Stimulated activated memory B cell treated with anti-CD40 and anti-IgM and Interleukin-4, amounts not matched to agents 10 μg/mL and 1 μg/mL and 100 μg/mL, for 72 hours (primary cell): ENCODE measurements around the gene AMOTL1.
A peak's percentile ranks its signal among the peaks of the same experiment; 100 is the strongest.

ENCODE experiments used
- ATAC-seq: fragments of 150-1000 bp; cut with Tn5 transposase; 2 replicates; pipeline ENCODE4 v1.10.0; 2021
- H3K27ac Mint-ChIP-seq: one replicate; pipeline ENCODE4 v1.8.0; 2022; ENCODE audit warnings: mild to moderate bottlenecking, mixed read lengths
- H3K27me3 Mint-ChIP-seq: one replicate; pipeline ENCODE4 v1.8.0; 2022; ENCODE audit warnings: mixed read lengths
- H3K36me3 Mint-ChIP-seq: one replicate; pipeline ENCODE4 v1.8.0; 2022; ENCODE audit warnings: mixed read lengths
- H3K4me1 Mint-ChIP-seq: one replicate; pipeline ENCODE4 v1.8.0; 2022; ENCODE audit warnings: mixed read lengths
- H3K4me3 Mint-ChIP-seq: one replicate; pipeline ENCODE4 v1.8.0; 2022; ENCODE audit warnings: mild to moderate bottlenecking, moderate library complexity, mixed read lengths
- H3K9me3 Mint-ChIP-seq: one replicate; pipeline ENCODE4 v1.8.0; 2022; ENCODE audit warnings: mixed read lengths

Gene AMOTL1, protein sequence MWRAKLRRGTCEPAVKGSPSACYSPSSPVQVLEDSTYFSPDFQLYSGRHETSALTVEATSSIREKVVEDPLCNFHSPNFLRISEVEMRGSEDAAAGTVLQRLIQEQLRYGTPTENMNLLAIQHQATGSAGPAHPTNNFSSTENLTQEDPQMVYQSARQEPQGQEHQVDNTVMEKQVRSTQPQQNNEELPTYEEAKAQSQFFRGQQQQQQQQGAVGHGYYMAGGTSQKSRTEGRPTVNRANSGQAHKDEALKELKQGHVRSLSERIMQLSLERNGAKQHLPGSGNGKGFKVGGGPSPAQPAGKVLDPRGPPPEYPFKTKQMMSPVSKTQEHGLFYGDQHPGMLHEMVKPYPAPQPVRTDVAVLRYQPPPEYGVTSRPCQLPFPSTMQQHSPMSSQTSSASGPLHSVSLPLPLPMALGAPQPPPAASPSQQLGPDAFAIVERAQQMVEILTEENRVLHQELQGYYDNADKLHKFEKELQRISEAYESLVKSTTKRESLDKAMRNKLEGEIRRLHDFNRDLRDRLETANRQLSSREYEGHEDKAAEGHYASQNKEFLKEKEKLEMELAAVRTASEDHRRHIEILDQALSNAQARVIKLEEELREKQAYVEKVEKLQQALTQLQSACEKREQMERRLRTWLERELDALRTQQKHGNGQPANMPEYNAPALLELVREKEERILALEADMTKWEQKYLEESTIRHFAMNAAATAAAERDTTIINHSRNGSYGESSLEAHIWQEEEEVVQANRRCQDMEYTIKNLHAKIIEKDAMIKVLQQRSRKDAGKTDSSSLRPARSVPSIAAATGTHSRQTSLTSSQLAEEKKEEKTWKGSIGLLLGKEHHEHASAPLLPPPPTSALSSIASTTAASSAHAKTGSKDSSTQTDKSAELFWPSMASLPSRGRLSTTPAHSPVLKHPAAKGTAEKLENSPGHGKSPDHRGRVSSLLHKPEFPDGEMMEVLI

DNA sequence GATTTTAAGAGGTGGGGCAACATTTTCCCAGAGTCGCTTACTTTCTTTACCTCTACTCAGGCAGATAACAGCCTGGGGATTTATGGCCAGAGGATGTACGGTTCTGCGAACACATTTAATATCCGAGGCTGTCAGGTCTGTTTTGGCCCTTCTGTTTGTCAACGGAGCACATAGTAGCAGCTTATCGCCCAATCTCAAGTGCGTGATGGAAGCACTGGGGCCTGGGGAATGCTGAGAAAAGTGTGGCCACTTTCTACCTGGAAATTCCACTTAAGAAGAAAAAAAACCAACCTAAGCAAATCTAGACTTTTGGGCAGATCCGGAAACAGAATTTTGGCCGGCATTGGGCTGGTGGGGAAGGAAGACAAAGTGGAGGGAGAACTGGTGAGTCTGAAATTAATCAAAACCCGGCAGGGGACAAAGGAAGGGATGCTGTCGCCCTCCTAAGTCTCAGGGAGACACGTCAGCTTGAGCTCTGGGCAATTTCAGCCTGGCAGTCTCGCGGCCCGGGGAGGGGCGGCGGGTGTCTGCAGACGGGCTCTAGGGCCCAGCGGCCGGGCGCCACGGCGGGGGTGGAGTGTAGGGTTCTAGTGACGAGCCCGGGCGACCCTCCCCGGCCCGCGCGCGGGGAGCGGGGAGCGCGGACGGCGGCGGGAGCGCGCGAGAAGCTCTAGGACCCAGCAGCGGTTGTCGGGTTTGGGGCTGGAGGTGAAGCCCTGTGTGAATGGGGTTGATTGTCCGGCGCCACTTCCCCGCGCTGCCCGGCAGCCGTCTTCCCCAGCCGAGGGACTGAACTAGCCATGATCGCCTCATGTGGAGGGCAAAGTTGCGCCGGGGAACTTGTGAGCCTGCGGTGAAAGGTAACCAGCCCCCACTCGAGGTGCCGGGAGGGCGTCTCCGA lies at the start of gene AMOTL1:
Gene AMOTL1, plus strand, starts transcription at position 656 of the 901 bp plus-strand sequence. Its CDS starts 156 bp downstream, at position 812.
- Mint-ChIP-seq H3K4me3 (peak within 1 kb of the TSS; percentile 68), H3K27me3 (peaks cover 39% of the 10 kb centered on the region), H3K27ac (no peak within 1 kb of the TSS), H3K36me3 (no peaks in the 10 kb centered on the region), H3K4me1 (peaks cover 12% of the 10 kb centered on the region), H3K9me3 (no peaks in the 10 kb centered on the region)
- ATAC-seq = peak; percentile 52

DNA sequence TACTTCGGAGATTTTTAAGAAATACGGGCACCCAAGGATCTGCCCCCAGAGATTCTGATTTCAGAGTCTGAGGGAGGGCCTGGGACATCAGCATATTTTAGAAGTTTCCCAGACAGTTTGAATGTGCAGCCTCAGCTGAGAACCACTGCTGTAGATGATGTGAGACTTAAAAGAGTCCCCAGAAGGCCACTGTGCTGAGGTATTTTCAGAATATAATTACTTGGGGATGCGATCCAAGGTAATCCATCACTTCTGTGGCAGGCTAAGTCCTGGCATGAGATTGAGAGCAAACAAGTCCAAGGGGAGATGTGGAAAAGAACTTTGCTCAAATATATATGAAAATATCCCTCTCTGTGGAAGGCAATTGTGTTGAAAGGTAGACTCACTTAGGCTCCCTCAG lies 48.3 kb upstream of the AMOTL1 start:
- Mint-ChIP-seq H3K27me3 (peaks cover 45% of the 10 kb centered on the region), H3K27ac (no peak overlapping the region), H3K4me3 (no peak overlapping the region), H3K4me1 (no peaks in the 10 kb centered on the region), H3K36me3 (no peaks in the 10 kb centered on the region), H3K9me3 (no peaks in the 10 kb centered on the region)
- ATAC-seq = no peak

DNA sequence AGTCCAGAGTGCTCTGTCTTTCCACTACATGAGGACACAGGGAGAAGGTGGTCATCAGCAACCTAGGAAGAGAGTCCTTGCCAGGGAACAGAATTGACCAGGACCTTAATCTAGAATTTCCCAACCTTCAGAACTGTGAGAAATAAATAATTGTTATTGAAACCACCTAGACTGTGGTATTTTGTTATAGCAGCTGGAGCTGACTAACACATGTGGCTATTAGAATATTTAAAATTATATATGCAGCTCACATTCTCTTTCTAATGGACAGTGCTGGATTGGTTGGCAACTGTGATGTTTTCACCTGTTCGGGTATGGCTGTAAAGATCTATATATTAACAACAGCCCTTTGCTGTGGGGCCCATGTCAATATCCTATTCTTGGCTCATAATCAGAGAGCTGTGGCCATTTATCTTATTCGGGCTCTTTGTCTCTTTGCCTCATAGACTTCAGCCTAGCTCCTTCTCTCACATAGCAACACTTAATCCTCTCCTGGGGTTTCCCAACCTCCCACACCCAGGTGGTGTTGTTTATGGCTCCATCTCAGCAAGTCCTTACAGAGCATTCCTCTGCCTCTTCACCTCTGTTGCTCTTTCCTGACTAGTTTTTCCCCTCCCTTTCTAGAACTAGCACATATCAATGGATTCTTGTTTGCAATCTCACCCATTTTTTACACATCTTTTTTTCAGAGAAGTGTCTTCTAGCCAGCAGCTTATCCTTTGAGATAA lies 46.4 kb upstream of the AMOTL1 start:
- Mint-ChIP-seq H3K4me3 (no peak overlapping the region), H3K9me3 (no peaks in the 10 kb centered on the region), H3K36me3 (no peaks in the 10 kb centered on the region), H3K4me1 (no peaks in the 10 kb centered on the region), H3K27me3 (peaks cover 28% of the 10 kb centered on the region), H3K27ac (no peak overlapping the region)
- no peak for ATAC-seq

DNA sequence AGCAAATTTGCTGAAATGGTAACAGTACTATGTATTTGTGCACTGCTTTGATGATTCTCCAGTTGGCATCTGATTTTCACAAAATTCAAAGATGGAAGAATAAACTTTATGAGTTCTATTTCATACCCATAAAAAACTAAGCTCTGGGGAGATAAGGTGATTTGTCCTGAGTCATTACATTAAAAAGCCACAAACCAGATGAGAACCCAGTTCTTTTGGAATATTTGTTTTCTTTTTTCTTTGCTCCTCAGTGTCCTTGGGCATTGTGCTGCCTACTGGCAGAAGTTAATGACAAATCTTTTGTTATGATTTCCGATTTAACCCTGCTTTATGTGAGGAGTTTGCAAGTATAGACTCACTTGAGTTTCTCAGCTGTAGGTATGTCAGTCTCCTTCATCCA lies 45.4 kb upstream of the AMOTL1 start:
- H3K27me3 Mint-ChIP-seq = peaks cover 21% of the 10 kb centered on the region
- H3K4me1 Mint-ChIP-seq = no peaks in the 10 kb centered on the region
- no peak overlapping the region for H3K27ac Mint-ChIP-seq
- H3K4me3 Mint-ChIP-seq = no peak overlapping the region
- H3K36me3 Mint-ChIP-seq = no peaks in the 10 kb centered on the region
- no peak for ATAC-seq
- no peaks in the 10 kb centered on the region for H3K9me3 Mint-ChIP-seq

DNA sequence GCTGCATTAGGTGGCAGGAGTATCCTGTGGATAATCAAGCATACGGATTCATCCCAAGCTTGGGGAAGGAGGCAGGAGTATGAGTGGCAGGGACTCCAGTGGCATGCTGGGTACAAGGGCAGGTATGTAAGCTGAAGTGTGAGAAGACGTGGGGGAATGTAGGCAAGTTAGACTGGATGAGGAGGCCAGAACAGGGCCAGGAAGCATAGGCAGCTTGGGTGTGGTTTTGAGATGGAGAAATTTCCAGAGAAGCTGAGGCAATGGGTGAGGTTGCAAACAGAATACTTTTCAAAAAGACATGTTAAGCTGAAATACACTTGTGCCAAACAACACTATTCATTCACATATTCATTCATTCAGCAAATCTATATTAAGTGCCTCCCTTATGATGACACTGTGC lies 43.1 kb upstream of the AMOTL1 start:
- H3K4me3 Mint-ChIP-seq = no peak overlapping the region
- peaks cover 12% of the 10 kb centered on the region for H3K27me3 Mint-ChIP-seq
- H3K9me3 Mint-ChIP-seq = no peaks in the 10 kb centered on the region
- H3K4me1 Mint-ChIP-seq = no peaks in the 10 kb centered on the region
- no peak overlapping the region for H3K27ac Mint-ChIP-seq
- no peaks in the 10 kb centered on the region for H3K36me3 Mint-ChIP-seq
- no peak for ATAC-seq

DNA sequence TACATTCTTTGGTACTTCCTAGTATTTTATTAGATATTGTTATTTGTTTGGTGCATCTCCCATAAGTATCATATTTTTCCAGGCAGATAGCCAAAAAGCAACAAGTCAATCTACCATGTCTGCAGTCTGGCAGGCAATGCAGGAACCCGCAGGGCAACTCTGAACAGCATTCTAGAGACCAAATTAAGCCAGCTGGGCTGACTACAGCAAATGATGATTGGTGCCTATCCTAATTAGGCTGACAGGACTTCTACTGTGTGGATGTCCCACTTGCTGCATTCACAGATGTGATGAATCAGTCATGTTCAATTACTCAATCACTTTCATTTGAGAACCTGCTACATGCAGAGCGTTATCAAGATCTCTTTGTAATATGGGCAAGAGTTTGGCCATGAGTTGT lies 40.3 kb upstream of the AMOTL1 start:
- no peak for ATAC-seq
- Mint-ChIP-seq H3K4me3 (no peak overlapping the region), H3K27ac (no peak overlapping the region), H3K36me3 (no peaks in the 10 kb centered on the region), H3K4me1 (no peaks in the 10 kb centered on the region), H3K27me3 (peaks cover 3% of the 10 kb centered on the region), H3K9me3 (no peaks in the 10 kb centered on the region)

DNA sequence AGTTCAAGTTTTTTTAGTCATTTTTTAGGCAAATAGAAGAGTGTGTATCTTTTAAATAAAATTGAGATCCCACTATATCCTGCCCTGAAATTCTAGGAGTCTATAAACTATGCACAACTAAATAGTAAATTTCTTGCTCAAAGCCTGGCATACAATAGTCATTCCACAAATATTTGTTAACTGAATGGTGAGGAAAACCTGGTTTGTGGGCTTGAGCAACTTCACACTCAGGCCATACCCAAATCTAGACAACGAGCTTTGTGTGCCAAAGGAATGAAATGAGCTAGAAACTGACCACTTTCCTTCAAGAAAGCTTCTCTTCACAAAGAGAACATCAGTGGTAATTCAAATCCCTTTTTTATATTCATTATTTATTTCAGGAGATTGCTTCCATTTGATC lies 39.6 kb upstream of the AMOTL1 start:
- no peaks in the 10 kb centered on the region for H3K9me3 Mint-ChIP-seq
- no peak for ATAC-seq
- no peak overlapping the region for H3K27ac Mint-ChIP-seq
- no peaks in the 10 kb centered on the region for H3K4me1 Mint-ChIP-seq
- H3K36me3 Mint-ChIP-seq = no peaks in the 10 kb centered on the region
- no peak overlapping the region for H3K4me3 Mint-ChIP-seq
- no peaks in the 10 kb centered on the region for H3K27me3 Mint-ChIP-seq

DNA sequence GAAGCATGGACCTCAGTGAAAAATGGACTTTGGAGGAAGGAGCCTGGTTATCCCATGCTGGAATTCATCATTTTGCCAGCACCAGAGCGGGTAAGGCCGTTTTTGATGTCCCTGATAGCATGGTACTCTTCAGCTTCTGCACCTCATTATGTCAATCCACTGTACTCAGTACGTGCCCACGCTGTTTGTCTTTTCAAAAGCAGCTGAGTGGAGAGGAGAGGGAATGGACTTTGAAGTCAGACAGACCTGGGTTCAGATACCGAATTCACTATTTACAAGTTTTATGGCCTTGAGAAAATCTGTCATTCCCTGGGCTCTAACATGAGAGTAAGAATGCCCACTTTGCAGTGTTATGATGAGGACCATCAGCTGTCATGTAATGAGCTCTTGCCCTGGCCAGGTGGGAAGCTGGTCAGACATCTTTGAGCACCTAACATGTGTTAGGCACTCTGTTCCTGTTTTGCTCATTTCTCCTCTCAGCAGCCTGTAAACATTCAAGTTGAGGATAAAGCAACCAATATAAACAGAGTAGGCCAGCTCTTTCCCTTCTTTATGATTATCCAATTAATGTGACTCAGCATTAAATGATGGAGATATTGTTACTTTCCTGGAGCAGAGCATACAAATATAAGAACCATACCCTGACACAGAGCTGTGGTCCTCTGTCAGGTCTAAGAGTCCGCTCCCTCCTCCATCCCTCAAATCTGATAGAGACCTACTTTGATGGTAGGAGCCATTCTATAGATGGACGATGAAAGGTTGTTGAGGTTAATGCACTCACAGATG lies 39.0 kb upstream of the AMOTL1 start:
- Mint-ChIP-seq H3K27ac (no peak overlapping the region), H3K4me3 (no peak overlapping the region), H3K9me3 (no peaks in the 10 kb centered on the region), H3K27me3 (no peaks in the 10 kb centered on the region), H3K36me3 (no peaks in the 10 kb centered on the region), H3K4me1 (no peaks in the 10 kb centered on the region)
- ATAC-seq = no peak

DNA sequence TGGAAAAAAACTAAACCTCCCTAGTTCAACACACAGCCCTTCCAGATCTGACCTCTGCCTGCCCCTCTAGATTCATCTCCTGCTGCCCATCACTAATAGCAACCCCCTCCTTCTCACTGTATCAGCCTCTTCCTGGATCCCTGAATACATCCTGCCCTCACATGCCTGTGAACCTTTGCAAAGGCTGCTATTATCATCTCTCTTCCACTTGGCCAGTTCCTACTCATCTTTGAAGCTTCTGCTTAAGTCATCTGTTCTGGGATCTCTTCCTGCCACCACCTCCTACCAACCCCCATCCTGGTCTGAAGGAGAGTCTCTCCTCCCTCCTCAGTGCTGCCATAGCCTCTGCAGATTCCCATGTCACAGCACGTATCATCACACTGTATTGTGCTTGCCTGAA lies 38.0 kb upstream of the AMOTL1 start:
- Mint-ChIP-seq H3K36me3 (no peaks in the 10 kb centered on the region), H3K4me1 (no peaks in the 10 kb centered on the region), H3K27me3 (no peaks in the 10 kb centered on the region), H3K27ac (no peak overlapping the region), H3K4me3 (no peak overlapping the region), H3K9me3 (no peaks in the 10 kb centered on the region)
- ATAC-seq = no peak

DNA sequence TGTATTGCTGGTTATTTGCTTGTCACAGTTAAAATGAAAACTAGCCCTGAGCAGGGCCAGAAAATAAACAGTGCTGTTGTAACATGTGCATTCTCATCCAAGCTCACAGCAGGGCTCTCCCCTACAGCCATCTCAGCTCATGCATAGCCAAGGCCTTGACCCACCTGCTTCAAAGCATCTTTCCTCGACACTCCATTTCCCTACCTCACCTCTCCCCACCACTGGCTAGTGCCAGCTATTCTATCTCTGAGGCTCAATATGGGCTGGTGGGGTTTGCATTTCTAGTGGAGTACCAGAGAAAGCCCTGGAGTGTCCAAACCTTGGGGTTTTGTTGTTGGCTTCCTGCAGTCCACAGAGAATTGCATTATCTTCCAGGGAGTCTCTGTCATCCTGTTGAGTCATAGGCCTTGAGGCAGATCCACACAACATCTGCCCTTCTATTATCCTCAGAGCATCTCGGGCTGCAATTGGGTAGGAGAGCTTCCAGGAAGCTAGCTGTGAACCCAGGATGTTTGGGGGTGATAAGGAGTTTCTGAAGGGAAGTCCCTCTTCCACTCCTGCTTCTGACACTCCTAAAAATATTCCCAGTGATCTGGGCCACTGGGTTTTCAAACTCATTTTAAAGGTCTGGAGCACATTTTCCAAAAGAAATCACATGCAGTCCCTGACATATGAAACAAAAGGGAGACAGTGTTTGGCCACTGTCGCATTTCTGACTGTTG lies 36.1 kb upstream of the AMOTL1 start:
- Mint-ChIP-seq H3K9me3 (no peaks in the 10 kb centered on the region), H3K27me3 (no peaks in the 10 kb centered on the region), H3K4me1 (no peaks in the 10 kb centered on the region), H3K36me3 (no peaks in the 10 kb centered on the region), H3K27ac (no peak overlapping the region), H3K4me3 (no peak overlapping the region)
- no peak for ATAC-seq

DNA sequence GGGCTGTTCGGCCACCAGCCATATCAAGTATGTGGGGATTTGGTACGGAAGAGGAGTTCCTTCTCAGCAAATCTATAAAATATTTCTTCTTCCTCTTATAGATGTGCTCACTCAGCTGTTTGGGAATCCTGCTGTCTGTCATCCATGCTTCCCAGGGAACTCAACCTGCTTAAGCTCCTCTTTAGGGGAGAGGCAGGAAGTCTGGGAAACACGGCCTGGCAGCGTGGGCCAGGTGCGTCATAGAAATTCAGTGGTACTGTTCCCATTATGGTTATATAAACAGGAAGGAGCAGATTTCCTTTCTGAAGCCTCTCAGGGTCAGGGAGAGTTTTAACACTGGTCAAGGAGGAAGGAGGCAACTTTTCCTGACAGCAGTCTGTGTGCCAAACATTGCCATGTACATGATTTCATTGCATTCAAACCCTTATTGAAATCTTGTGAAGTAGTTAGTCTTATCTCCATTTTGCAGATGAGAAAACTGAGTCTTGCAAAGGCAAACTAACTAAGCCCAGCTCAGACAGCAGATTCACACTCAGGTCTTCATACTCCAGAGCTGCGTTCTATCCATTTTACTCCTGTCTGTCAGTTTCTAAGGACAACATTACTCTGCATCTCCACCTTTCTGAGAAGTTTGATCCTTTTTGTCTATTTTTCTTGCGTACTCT lies 35.4 kb upstream of the AMOTL1 start:
- no peaks in the 10 kb centered on the region for H3K9me3 Mint-ChIP-seq
- no peak overlapping the region for H3K27ac Mint-ChIP-seq
- no peak for ATAC-seq
- no peaks in the 10 kb centered on the region for H3K27me3 Mint-ChIP-seq
- H3K4me1 Mint-ChIP-seq = no peaks in the 10 kb centered on the region
- no peaks in the 10 kb centered on the region for H3K36me3 Mint-ChIP-seq
- no peak overlapping the region for H3K4me3 Mint-ChIP-seq

DNA sequence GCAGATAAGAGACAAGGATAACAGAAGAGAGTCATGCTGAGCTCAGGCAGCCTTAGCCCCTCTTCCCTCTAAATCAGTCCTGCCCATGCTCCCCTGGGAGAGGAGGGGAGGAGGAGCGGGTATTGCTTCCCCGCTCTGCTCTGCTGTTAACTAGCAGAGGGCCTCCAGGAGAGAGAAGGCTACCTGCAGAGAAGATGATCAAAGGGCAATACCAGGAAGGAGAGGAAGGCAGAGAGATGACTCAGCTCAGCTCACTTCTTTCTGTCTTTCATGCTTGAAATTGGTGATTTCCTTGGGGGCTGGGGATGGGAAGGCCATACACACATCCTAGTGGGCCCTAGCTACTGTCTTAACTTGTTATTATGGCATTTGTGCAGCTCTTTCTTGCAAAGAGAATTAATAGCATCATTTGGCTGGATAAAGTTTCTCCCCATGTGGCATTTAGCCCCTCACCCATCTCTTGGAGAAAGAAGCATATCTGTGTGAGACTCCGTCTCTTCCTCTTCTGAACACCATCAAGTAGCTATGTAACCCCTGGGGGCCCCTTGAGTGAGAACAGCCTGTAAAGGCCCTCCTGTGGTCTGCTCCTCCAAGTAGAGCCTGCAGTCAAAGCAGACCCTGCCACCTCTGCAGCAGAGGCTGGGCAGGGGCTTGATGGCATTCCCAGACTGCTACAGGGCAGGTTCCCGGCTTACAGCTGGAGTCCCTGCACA lies 33.4 kb upstream of the AMOTL1 start:
- no peak for ATAC-seq
- H3K27me3 Mint-ChIP-seq = no peaks in the 10 kb centered on the region
- no peaks in the 10 kb centered on the region for H3K9me3 Mint-ChIP-seq
- H3K36me3 Mint-ChIP-seq = no peaks in the 10 kb centered on the region
- H3K4me1 Mint-ChIP-seq = no peaks in the 10 kb centered on the region
- no peak overlapping the region for H3K4me3 Mint-ChIP-seq
- H3K27ac Mint-ChIP-seq = no peak overlapping the region
